ENCODE data around the gene PPL.

The PPL gene

GRCh38 chr16:4924593-4925292, 12.2 kb downstream of the PPL start:
- Histone ChIP-seq H3K4me1 (peaks cover 7% of the 10 kb centered on the region), H3K4me2 (peak overlapping the region; percentile 19; the same call in 1 of the 2 replicates)

GRCh38 chr16:4923853-4924252, 13.1 kb downstream of the PPL start:
- H3K27me3 ChIP-seq, result no peaks in the 10 kb centered on the region

More at GRCh38 chr16:4924593-4925292, 12.2 kb downstream of the PPL start:
- no peak for TF ChIP-seq Cebpa-rat (IDR thresholded peaks at IDR 0.05)
- no peaks in the 10 kb centered on the region for H3K27me3 ChIP-seq
- H3K9me3 ChIP-seq, result peaks cover 29% of the 10 kb centered on the region
- peak overlapping the region; percentile 3; the same call in 1 of the 2 replicates for H3K9ac ChIP-seq
- no peaks in the 10 kb centered on the region for H3K36me3 ChIP-seq
- no peaks in the 10 kb centered on the region for H4K20me1 ChIP-seq
- H3K27ac ChIP-seq, result no peak overlapping the region
- no peak overlapping the region for H3K4me3 ChIP-seq

GRCh38 chr16:4922721-4923342, 14.1 kb downstream of the PPL start:
- Histone ChIP-seq H3K9me3 (peaks cover 23% of the 10 kb centered on the region), H3K27me3 (no peaks in the 10 kb centered on the region), H3K4me3 (no peak overlapping the region), H3K36me3 (no peaks in the 10 kb centered on the region), H4K20me1 (peaks cover 7% of the 10 kb centered on the region; the same call in 1 of the 2 replicates), H3K9ac (no peak overlapping the region), H3K4me2 (no peak overlapping the region), H3K4me1 (peaks cover 7% of the 10 kb centered on the region), H3K27ac (no peak overlapping the region)
- no peak for TF ChIP-seq Cebpa-rat (IDR thresholded peaks at IDR 0.05)

More at GRCh38 chr16:4923853-4924252, 13.1 kb downstream of the PPL start:
- Histone ChIP-seq H3K4me1 (peaks cover 7% of the 10 kb centered on the region), H3K36me3 (no peaks in the 10 kb centered on the region), H4K20me1 (peaks cover 2% of the 10 kb centered on the region; the same call in 1 of the 2 replicates), H3K4me2 (no peak overlapping the region), H3K9ac (no peak overlapping the region), H3K27ac (no peak overlapping the region), H3K9me3 (peaks cover 29% of the 10 kb centered on the region), H3K4me3 (no peak overlapping the region)
- no peak for TF ChIP-seq Cebpa-rat (IDR thresholded peaks at IDR 0.05)

GRCh38 chr16:4920826-4921225, 16.1 kb downstream of the PPL start:
- no peak for TF ChIP-seq Cebpa-rat (IDR thresholded peaks at IDR 0.05)

GRCh38 chr16:4918781-4919251, 18.1 kb downstream of the PPL start:
- Histone ChIP-seq H3K36me3 (no peaks in the 10 kb centered on the region), H3K9me3 (no peaks in the 10 kb centered on the region), H3K4me1 (peaks cover 22% of the 10 kb centered on the region), H4K20me1 (peaks cover 26% of the 10 kb centered on the region), H3K4me3 (no peak overlapping the region), H3K9ac (no peak overlapping the region), H3K27ac (no peak overlapping the region), H3K27me3 (no peaks in the 10 kb centered on the region), H3K4me2 (no peak overlapping the region)
- TF ChIP-seq Cebpa-rat (IDR thresholded peaks at IDR 0.05), result no peak

More at GRCh38 chr16:4920826-4921225, 16.1 kb downstream of the PPL start:
- Histone ChIP-seq H3K27ac (no peak overlapping the region), H4K20me1 (peaks cover 8% of the 10 kb centered on the region; the same call in 1 of the 2 replicates), H3K36me3 (no peaks in the 10 kb centered on the region), H3K4me1 (peaks cover 9% of the 10 kb centered on the region), H3K9me3 (peaks cover 3% of the 10 kb centered on the region), H3K27me3 (no peaks in the 10 kb centered on the region), H3K4me3 (no peak overlapping the region), H3K9ac (no peak overlapping the region), H3K4me2 (no peak overlapping the region)

- H3K4me3 ChIP-seq, result no peak overlapping the region
- H3K27me3 ChIP-seq, result no peaks in the 10 kb centered on the region
- no peak overlapping the region for H3K9ac ChIP-seq
- H3K27ac ChIP-seq, result no peak overlapping the region
- no peak for TF ChIP-seq Cebpa-rat (IDR thresholded peaks at IDR 0.05)
- no peaks in the 10 kb centered on the region for H3K9me3 ChIP-seq
- no peak overlapping the region for H3K4me2 ChIP-seq
- peaks cover 35% of the 10 kb centered on the region for H4K20me1 ChIP-seq
- peaks cover 28% of the 10 kb centered on the region for H3K4me1 ChIP-seq
- no peaks in the 10 kb centered on the region for H3K36me3 ChIP-seq
Measured at GRCh38 chr16:4917117-4917516, 19.8 kb downstream of the PPL start.

- Histone ChIP-seq H3K27me3 (no peaks in the 10 kb centered on the region), H3K4me2 (peak overlapping the region; percentile 70), H3K27ac (no peak overlapping the region), H3K36me3 (no peaks in the 10 kb centered on the region), H3K4me3 (no peak overlapping the region), H3K9me3 (no peaks in the 10 kb centered on the region), H3K4me1 (peaks cover 28% of the 10 kb centered on the region), H4K20me1 (peaks cover 35% of the 10 kb centered on the region), H3K9ac (no peak overlapping the region)
- TF ChIP-seq Cebpa-rat (IDR thresholded peaks at IDR 0.05), result peak; percentile 67; the same call in 1 of the 2 replicates
Measured at GRCh38 chr16:4915226-4915761, 21.7 kb downstream of the PPL start.

GRCh38 chr16:4914528-4915225, 22.3 kb downstream of the PPL start:
- Histone ChIP-seq H4K20me1 (peaks cover 35% of the 10 kb centered on the region), H3K27me3 (no peaks in the 10 kb centered on the region), H3K4me1 (peaks cover 28% of the 10 kb centered on the region), H3K27ac (no peak overlapping the region), H3K4me2 (peak overlapping the region; percentile 70), H3K9ac (no peak overlapping the region), H3K36me3 (no peaks in the 10 kb centered on the region), H3K9me3 (no peaks in the 10 kb centered on the region), H3K4me3 (no peak overlapping the region)
- TF ChIP-seq Cebpa-rat (IDR thresholded peaks at IDR 0.05), result no peak

- Histone ChIP-seq H3K36me3 (no peaks in the 10 kb centered on the region), H3K4me1 (peaks cover 28% of the 10 kb centered on the region), H3K9me3 (no peaks in the 10 kb centered on the region), H3K27ac (no peak overlapping the region), H3K4me2 (peak overlapping the region; percentile 50), H3K9ac (no peak overlapping the region), H3K4me3 (no peak overlapping the region), H3K27me3 (no peaks in the 10 kb centered on the region), H4K20me1 (peaks cover 34% of the 10 kb centered on the region)
- no peak for TF ChIP-seq Cebpa-rat (IDR thresholded peaks at IDR 0.05)
Measured at GRCh38 chr16:4913774-4914525, 23.0 kb downstream of the PPL start.
